ENCODE data around the gene HDAC10.
"Not testable (repeated sequence)": the region's sequence is repeated elsewhere in the genome, so short reads cannot be mapped to it uniquely, and the experiment has no call there.

Gene HDAC10

GRCh38 chr22:50213263-50213662 is 37.8 kb downstream of the HDAC10 start:
- DNase-seq: no peak

- no peak for DNase-seq
These were observed 39.9 kb downstream of the HDAC10 start for GRCh38 chr22:50211147-50211546.

- no peak for DNase-seq
These were observed 40.5 kb downstream of the HDAC10 start for GRCh38 chr22:50210378-50211139.

GRCh38 chr22:50209893-50210292 is 41.2 kb downstream of the HDAC10 start:
- no peak for DNase-seq

GRCh38 chr22:50208939-50209892 is 41.8 kb downstream of the HDAC10 start:
- no peak for DNase-seq

- no peak for DNase-seq
These were observed 42.6 kb downstream of the HDAC10 start for GRCh38 chr22:50208430-50208938.

- DNase-seq: no peak
These were observed 43.5 kb downstream of the HDAC10 start for GRCh38 chr22:50207383-50208140.

GRCh38 chr22:50206599-50206998 is 44.5 kb downstream of the HDAC10 start:
- DNase-seq: no peak

GRCh38 chr22:50205781-50206569 is 45.1 kb downstream of the HDAC10 start:
- DNase-seq: no peak

GRCh38 chr22:50204998-50205397 is 46.1 kb downstream of the HDAC10 start:
- not testable (repeated sequence) for DNase-seq

- DNase-seq: no peak
These were observed 46.5 kb downstream of the HDAC10 start for GRCh38 chr22:50204571-50204970.

GRCh38 chr22:50203288-50203687 is 47.8 kb downstream of the HDAC10 start:
- no peak for DNase-seq

GRCh38 chr22:50202130-50202666 is 48.9 kb downstream of the HDAC10 start:
- no peak for DNase-seq

GRCh38 chr22:50201191-50202129 is 49.6 kb downstream of the HDAC10 start:
- DNase-seq: no peak

- peak; percentile 90 for DNase-seq
These were observed 50.4 kb downstream of the HDAC10 start, which contains the start of gene SELENOO for GRCh38 chr22:50200461-50201190. Gene SELENOO, plus strand, starts transcription at chr22:50201011. Its CDS starts 26 bp downstream, at chr22:50201037.

- no peak for DNase-seq
These were observed 51.1 kb downstream of the HDAC10 start for GRCh38 chr22:50199829-50200460.

- no peak for DNase-seq
These were observed 51.8 kb downstream of the HDAC10 start for GRCh38 chr22:50199251-50199721.

GRCh38 chr22:50198624-50199017 is 52.4 kb downstream of the HDAC10 start:
- DNase-seq: no peak
